OCI-LY1 (cell line): Measurements from ENCODE around the gene TPCN1.

Experiments used
- EZH2 ChIP-seq: fragments of 200-600 bp; sonication (generic), shearing (Covaris generic); IDR thresholded peaks from 2 replicates; pipeline ENCODE4 v1.8.0; 2017; ENCODE audit warnings: borderline replicate concordance, mixed run types, mild to moderate bottlenecking, antibody characterized with exemption, low read length, moderate library complexity, mixed read lengths
- TF ChIP-seq, protein P1 (sequence below): fragments of 200-600 bp; sonication (generic), shearing (Covaris generic); IDR thresholded peaks from 2 replicates; pipeline ENCODE4 v1.5.1; 2017; ENCODE audit warnings: mild to moderate bottlenecking, antibody characterized with exemption, low read length, moderate library complexity, mixed read lengths

DNA sequence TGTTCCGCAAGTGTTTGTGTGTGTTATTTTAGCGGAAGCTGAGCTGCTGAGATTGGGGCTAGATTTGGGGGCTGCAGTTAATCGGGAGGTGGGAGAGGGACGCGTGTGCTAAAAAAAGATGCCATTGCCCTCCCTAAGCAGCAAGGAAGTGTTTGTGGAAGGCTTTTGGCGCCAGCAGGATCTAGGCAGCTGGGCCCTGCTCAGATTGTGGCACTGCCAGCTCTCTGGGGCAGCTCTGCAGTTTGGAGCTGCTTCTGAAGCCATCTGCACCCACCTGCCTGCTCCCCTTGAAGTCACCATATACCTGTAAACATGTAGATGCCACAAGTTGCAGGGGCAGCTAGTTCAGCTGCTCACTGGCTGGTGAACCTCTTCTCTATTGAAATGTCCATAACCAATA is 28.8 kb downstream of the TPCN1 start:
- TF ChIP-seq, protein P1, sequence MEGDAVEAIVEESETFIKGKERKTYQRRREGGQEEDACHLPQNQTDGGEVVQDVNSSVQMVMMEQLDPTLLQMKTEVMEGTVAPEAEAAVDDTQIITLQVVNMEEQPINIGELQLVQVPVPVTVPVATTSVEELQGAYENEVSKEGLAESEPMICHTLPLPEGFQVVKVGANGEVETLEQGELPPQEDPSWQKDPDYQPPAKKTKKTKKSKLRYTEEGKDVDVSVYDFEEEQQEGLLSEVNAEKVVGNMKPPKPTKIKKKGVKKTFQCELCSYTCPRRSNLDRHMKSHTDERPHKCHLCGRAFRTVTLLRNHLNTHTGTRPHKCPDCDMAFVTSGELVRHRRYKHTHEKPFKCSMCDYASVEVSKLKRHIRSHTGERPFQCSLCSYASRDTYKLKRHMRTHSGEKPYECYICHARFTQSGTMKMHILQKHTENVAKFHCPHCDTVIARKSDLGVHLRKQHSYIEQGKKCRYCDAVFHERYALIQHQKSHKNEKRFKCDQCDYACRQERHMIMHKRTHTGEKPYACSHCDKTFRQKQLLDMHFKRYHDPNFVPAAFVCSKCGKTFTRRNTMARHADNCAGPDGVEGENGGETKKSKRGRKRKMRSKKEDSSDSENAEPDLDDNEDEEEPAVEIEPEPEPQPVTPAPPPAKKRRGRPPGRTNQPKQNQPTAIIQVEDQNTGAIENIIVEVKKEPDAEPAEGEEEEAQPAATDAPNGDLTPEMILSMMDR: no peak
- no peak for TF ChIP-seq EZH2
